OCI-LY3 (cell line): ENCODE data around the gene TBXAS1.

Experiments
- EZH2phosphoT487 ChIP-seq: fragments of 200-600 bp; shearing (Covaris generic); IDR thresholded peaks from 2 replicates; pipeline ENCODE4 v1.6.1; 2018; ENCODE audit warnings: antibody characterized with exemption, mixed run types, low read depth
- TF ChIP-seq, protein P1 (sequence below): fragments of 200-600, 300-600 bp; sonication (generic); IDR thresholded peaks from 2 replicates; pipeline ENCODE4 v1.5.1; 2014; ENCODE audit warnings: antibody characterized with exemption, low read length, low read depth

DNA sequence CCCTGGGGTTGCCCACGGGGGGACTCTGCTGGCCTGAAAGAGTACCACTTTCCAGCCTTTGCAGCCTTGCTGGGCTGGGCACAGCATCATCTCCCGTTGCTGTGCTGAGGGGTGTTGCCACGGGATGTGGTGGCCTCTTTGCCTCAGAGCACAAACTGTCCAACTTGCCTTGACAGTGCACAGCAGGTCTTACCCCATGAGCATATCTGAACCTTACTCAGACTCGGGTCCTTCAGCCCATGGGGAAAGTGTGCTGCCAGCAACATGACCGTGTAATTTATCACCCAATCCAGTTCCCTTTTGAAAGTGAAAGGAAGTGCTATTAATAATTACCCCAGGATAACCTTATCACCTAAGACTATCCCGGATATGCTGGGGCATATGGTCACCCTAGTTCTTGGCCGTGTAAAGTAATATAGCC lies 46.8 kb downstream of the TBXAS1 start:
- TF ChIP-seq, protein P1, sequence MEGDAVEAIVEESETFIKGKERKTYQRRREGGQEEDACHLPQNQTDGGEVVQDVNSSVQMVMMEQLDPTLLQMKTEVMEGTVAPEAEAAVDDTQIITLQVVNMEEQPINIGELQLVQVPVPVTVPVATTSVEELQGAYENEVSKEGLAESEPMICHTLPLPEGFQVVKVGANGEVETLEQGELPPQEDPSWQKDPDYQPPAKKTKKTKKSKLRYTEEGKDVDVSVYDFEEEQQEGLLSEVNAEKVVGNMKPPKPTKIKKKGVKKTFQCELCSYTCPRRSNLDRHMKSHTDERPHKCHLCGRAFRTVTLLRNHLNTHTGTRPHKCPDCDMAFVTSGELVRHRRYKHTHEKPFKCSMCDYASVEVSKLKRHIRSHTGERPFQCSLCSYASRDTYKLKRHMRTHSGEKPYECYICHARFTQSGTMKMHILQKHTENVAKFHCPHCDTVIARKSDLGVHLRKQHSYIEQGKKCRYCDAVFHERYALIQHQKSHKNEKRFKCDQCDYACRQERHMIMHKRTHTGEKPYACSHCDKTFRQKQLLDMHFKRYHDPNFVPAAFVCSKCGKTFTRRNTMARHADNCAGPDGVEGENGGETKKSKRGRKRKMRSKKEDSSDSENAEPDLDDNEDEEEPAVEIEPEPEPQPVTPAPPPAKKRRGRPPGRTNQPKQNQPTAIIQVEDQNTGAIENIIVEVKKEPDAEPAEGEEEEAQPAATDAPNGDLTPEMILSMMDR, result no peak
- TF ChIP-seq EZH2phosphoT487, result no peak
